H9 (cell line): ENCODE results near the gene NPHP1. TPM values are rescaled to one million over a fixed set of nuclear protein-coding genes. Genes with fewer than 3 reads are reported as not detected.

Experiments
- DNase-seq: peaks from one replicate; pipeline ENCODE4 v3.0.0-alpha.2; 2017
- H2AFZ ChIP-seq: one replicate; pipeline ENCODE4 v1.6.1; 2013; ENCODE audit warnings: mild to moderate bottlenecking, low read length, control low read depth, moderate library complexity
- H2AK5ac ChIP-seq: 2 replicates; pipeline ENCODE4 v1.6.1; 2013; ENCODE audit warnings: low read length, control low read depth, mixed read lengths; ENCODE audit not compliant: insufficient read length
- H2BK120ac ChIP-seq: one replicate; pipeline ENCODE4 v1.6.1; 2013; ENCODE audit warnings: low read depth, mild to moderate bottlenecking, low read length, control low read depth, inconsistent platforms; ENCODE audit not compliant: poor library complexity, severe bottlenecking
- H2BK12ac ChIP-seq: 2 replicates; pipeline ENCODE4 v1.6.1; 2013; ENCODE audit warnings: low read length, control low read depth, mixed read lengths, low read depth; ENCODE audit not compliant: insufficient read length
- H2BK15ac ChIP-seq: 2 replicates; pipeline ENCODE4 v1.6.1; 2013; ENCODE audit warnings: low read depth, low read length, control low read depth
- H2BK20ac ChIP-seq: one replicate; pipeline ENCODE4 v1.6.1; 2013; ENCODE audit warnings: low read depth, mild to moderate bottlenecking, low read length, control low read depth, inconsistent platforms; ENCODE audit not compliant: poor library complexity, severe bottlenecking
- H2BK5ac ChIP-seq: 2 replicates; pipeline ENCODE4 v1.6.1; 2013; ENCODE audit warnings: low read length, control low read depth, mixed read lengths; ENCODE audit not compliant: insufficient read length
- H3K14ac ChIP-seq: 2 replicates; pipeline ENCODE4 v1.6.1; 2013; ENCODE audit warnings: low read length, control low read depth; ENCODE audit not compliant: insufficient read depth
- H3K18ac ChIP-seq: 2 replicates; pipeline ENCODE4 v1.6.1; 2013; ENCODE audit warnings: low read depth, mild to moderate bottlenecking, mixed read lengths, low read length, control low read depth; ENCODE audit not compliant: insufficient read length
- H3K23ac ChIP-seq: 2 replicates; pipeline ENCODE4 v1.6.1; 2013; ENCODE audit warnings: low read length, control low read depth, mixed read lengths, low read depth; ENCODE audit not compliant: insufficient read length
- H3K23me2 ChIP-seq: 2 replicates; pipeline ENCODE4 v1.6.1; 2013; ENCODE audit warnings: low read depth, mild to moderate bottlenecking, mixed read lengths, low read length, control low read depth; ENCODE audit not compliant: insufficient read length, poor library complexity, severe bottlenecking
- H3K27ac ChIP-seq: 2 replicates; pipeline ENCODE4 v1.5.1; 2013; ENCODE audit warnings: low read length, control low read depth, mixed read lengths, low read depth; ENCODE audit not compliant: insufficient read length
- H3K27me3 ChIP-seq: 2 replicates; pipeline ENCODE4 v1.6.1; 2013; ENCODE audit warnings: low read length, control low read depth, inconsistent platforms; ENCODE audit not compliant: insufficient read depth
- H3K4ac ChIP-seq: 2 replicates; pipeline ENCODE4 v1.6.1; 2013; ENCODE audit warnings: low read depth, mild to moderate bottlenecking, control low read depth, inconsistent platforms, low read length, moderate library complexity
- H3K4me1 ChIP-seq: 2 replicates; pipeline ENCODE4 v1.6.1; 2013; ENCODE audit warnings: low read length, control low read depth, inconsistent platforms; ENCODE audit not compliant: insufficient read depth
- H3K4me2 ChIP-seq: 2 replicates; pipeline ENCODE4 v1.6.1; 2013; ENCODE audit warnings: low read length, control low read depth, mixed read lengths; ENCODE audit not compliant: insufficient read length, insufficient read depth
- H3K56ac ChIP-seq: 2 replicates; pipeline ENCODE4 v1.6.1; 2013; ENCODE audit warnings: low read depth, mild to moderate bottlenecking, mixed read lengths, low read length, control low read depth; ENCODE audit not compliant: insufficient read length
- H3K79me1 ChIP-seq: 2 replicates; pipeline ENCODE4 v1.6.1; 2013; ENCODE audit warnings: low read depth, mild to moderate bottlenecking, moderate library complexity, low read length, control low read depth, inconsistent platforms; ENCODE audit not compliant: insufficient read depth, poor library complexity, severe bottlenecking
- H3K79me2 ChIP-seq: 2 replicates; pipeline ENCODE4 v1.6.1; 2013; ENCODE audit warnings: low read length, control low read depth, inconsistent platforms; ENCODE audit not compliant: insufficient read depth
- H3K9ac ChIP-seq: 2 replicates; pipeline ENCODE4 v1.6.1; 2013; ENCODE audit warnings: low read length, control low read depth, mixed read lengths; ENCODE audit not compliant: insufficient read length; ENCODE audit errors: extremely low read depth
- H3K9me3 ChIP-seq: one replicate; pipeline ENCODE4 v1.6.1; 2013; ENCODE audit warnings: low read depth, low read length, inconsistent platforms; ENCODE audit not compliant: control insufficient read depth
- H3T11ph ChIP-seq: one replicate; pipeline ENCODE4 v1.6.1; 2013; ENCODE audit warnings: mild to moderate bottlenecking, low read length, control low read depth, inconsistent platforms
- H4K20me1 ChIP-seq: one replicate; pipeline ENCODE4 v1.6.1; 2013; ENCODE audit not compliant: control insufficient read depth, insufficient read length, insufficient read depth
- H4K5ac ChIP-seq: 2 replicates; pipeline ENCODE4 v1.6.1; 2013; ENCODE audit warnings: low read depth, mild to moderate bottlenecking, mixed read lengths, low read length, control low read depth; ENCODE audit not compliant: insufficient read length
- H4K8ac ChIP-seq: replicated peaks from 2 replicates; pipeline ENCODE4 v1.6.1; 2013; ENCODE audit warnings: low read length, control low read depth, mixed read lengths, low read depth; ENCODE audit not compliant: insufficient read length
- H4K91ac ChIP-seq: 2 replicates; pipeline ENCODE4 v1.6.1; 2013; ENCODE audit warnings: low read depth, mild to moderate bottlenecking, moderate library complexity, mixed read lengths, low read length, control low read depth; ENCODE audit not compliant: insufficient read length
- H3K27ac Mint-ChIP-seq, 3 experiments: 2 replicates in 2 of 3; 3 replicates in 1 of 3; pipeline ENCODE4 v1.8.0; 2020 to 2021; ENCODE audit warnings: mixed read lengths in 3 of 3, mild to moderate bottlenecking in 1 of 3, moderate library complexity in 1 of 3
- H3K27me3 Mint-ChIP-seq: 2 replicates; pipeline ENCODE4 v1.8.0; 2021; ENCODE audit warnings: low read depth, mild to moderate bottlenecking, moderate library complexity, mixed read lengths
- H3K36me3 Mint-ChIP-seq, 3 experiments: 2 replicates in 2 of 3; 3 replicates in 1 of 3; pipeline ENCODE4 v1.8.0; 2020 to 2021; ENCODE audit warnings: low read depth in 3 of 3, mixed read lengths in 3 of 3; ENCODE audit not compliant: insufficient read depth in 1 of 3
- H3K4me1 Mint-ChIP-seq, 2 experiments: 2 replicates each; pipeline ENCODE4 v1.8.0; 2020; ENCODE audit warnings: mixed read lengths in 2 of 2
- H3K4me3 Mint-ChIP-seq, 2 experiments: 2 replicates in 1 of 2; 3 replicates in 1 of 2; pipeline ENCODE4 v1.8.0; 2020 to 2021; ENCODE audit warnings: mild to moderate bottlenecking in 2 of 2, mixed read lengths in 2 of 2, moderate library complexity in 1 of 2
- H3K9me3 Mint-ChIP-seq, 2 experiments: 2 replicates in 1 of 2; 3 replicates in 1 of 2; pipeline ENCODE4 v1.8.0; 2020; ENCODE audit warnings: mild to moderate bottlenecking in 2 of 2, mixed read lengths in 2 of 2, moderate library complexity in 1 of 2
- WGBS: extraction: QIAGEN DNeasy Blood & Tissue Kit; methylation state at CpG from one replicate; pipeline ENCODE4 v1.1.7; 2013; ENCODE audit warnings: missing lambda C conversion rate, low lambda C conversion rate, mixed read lengths; ENCODE audit not compliant: insufficient read length; ENCODE audit errors: extremely low coverage; 5-methylcytosine and 5-hydroxymethylcytosine counted together
- total RNA-seq: library from RNA; stranded (reverse); gene quantifications from 2 replicates; pipeline ENCODE4 v1.2.1, GENCODE V29; 2021
- TF ChIP-seq, protein P1 (sequence below): fragments of 200-600 bp; sonication (generic); conservative IDR thresholded peaks from 3 replicates; pipeline ENCODE4 v1.8.0; 2021; ENCODE audit warnings: antibody characterized with exemption, mild to moderate bottlenecking

The NPHP1 gene
- total RNA-seq, 1 experiment from 2014 or later = 2.1 TPM

- H3K9ac ChIP-seq = no peak overlapping the region
- peaks cover 0 to 4% of the 10 kb centered on the region in 2 experiments; a peak in 1 of 4 replicates for H3K4me1 Mint-ChIP-seq
- no peaks in the 10 kb centered on the region for H3K9me3 ChIP-seq
- no peak overlapping the region for H3K56ac ChIP-seq
- no peak overlapping the region for H2BK5ac ChIP-seq
- no peak overlapping the region for H2BK20ac ChIP-seq
- no peak overlapping the region for H2BK12ac ChIP-seq
- H3K27ac Mint-ChIP-seq = no peak overlapping the region
- H3K79me2 ChIP-seq = no peaks in the 10 kb centered on the region
- no peak overlapping the region for H2AK5ac ChIP-seq
- H2BK15ac ChIP-seq = no peak overlapping the region
- H3K23me2 ChIP-seq = no peaks in the 10 kb centered on the region
- no peak overlapping the region for H3K27ac ChIP-seq
- peaks cover 34 to 38% of the 10 kb centered on the region in 2 experiments for H3K9me3 Mint-ChIP-seq
- no peak overlapping the region for H2AFZ ChIP-seq
- no peaks in the 10 kb centered on the region for H3K27me3 ChIP-seq
- H3K79me1 ChIP-seq = no peaks in the 10 kb centered on the region
- no peak overlapping the region for H3K18ac ChIP-seq
- TF ChIP-seq, protein P1, sequence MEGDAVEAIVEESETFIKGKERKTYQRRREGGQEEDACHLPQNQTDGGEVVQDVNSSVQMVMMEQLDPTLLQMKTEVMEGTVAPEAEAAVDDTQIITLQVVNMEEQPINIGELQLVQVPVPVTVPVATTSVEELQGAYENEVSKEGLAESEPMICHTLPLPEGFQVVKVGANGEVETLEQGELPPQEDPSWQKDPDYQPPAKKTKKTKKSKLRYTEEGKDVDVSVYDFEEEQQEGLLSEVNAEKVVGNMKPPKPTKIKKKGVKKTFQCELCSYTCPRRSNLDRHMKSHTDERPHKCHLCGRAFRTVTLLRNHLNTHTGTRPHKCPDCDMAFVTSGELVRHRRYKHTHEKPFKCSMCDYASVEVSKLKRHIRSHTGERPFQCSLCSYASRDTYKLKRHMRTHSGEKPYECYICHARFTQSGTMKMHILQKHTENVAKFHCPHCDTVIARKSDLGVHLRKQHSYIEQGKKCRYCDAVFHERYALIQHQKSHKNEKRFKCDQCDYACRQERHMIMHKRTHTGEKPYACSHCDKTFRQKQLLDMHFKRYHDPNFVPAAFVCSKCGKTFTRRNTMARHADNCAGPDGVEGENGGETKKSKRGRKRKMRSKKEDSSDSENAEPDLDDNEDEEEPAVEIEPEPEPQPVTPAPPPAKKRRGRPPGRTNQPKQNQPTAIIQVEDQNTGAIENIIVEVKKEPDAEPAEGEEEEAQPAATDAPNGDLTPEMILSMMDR = no peak
- H3T11ph ChIP-seq = no peak overlapping the region
- no peak for DNase-seq
- no peaks in the 10 kb centered on the region for H4K20me1 ChIP-seq
- H3K14ac ChIP-seq = no peak overlapping the region
- no peak overlapping the region for H3K4ac ChIP-seq
- H2BK120ac ChIP-seq = no peak overlapping the region
- H3K36me3 Mint-ChIP-seq = peaks cover 16 to 31% (median 25%) of the 10 kb centered on the region in 3 experiments
- WGBS = no CpG with 5 or more reads among the region's 2 CpGs
- no peak overlapping the region for H4K91ac ChIP-seq
- no peak overlapping the region for H3K23ac ChIP-seq
- no peak overlapping the region for H3K4me3 Mint-ChIP-seq
- no peak overlapping the region for H4K8ac ChIP-seq
- H4K5ac ChIP-seq = no peak overlapping the region
- H3K27me3 Mint-ChIP-seq = peaks cover 2% of the 10 kb centered on the region; the same call in 1 of the 2 replicates
- no peaks in the 10 kb centered on the region for H3K4me1 ChIP-seq
- H3K4me2 ChIP-seq = no peak overlapping the region
Measured at GRCh38 chr2:110153416-110153815, 51.4 kb downstream of the NPHP1 start.
